GF-D8 (cell line): ENCODE results near the gene TNRC6A.
"Not testable (repeated sequence)": the region's sequence is repeated elsewhere in the genome, so short reads cannot be mapped to it uniquely, and the experiment has no call there.

Experiments
- DNase-seq: peaks from one replicate; lab custom pipeline; 2025; lab: John Stamatoyannopoulos, UW

Gene TNRC6A

GRCh38 chr16:24845726-24846547, 116.5 kb downstream of the TNRC6A start, which contains the start of gene SLC5A11:
Gene SLC5A11, plus strand, starts transcription at chr16:24845963. Its CDS starts 12,681 bp downstream, at chr16:24858644.
- no peak for DNase-seq

- DNase-seq, result no peak
Observed at GRCh38 chr16:24846548-24847357, 117.3 kb downstream of the TNRC6A start.

- no peak for DNase-seq
Observed at GRCh38 chr16:24847358-24847664, 117.9 kb downstream of the TNRC6A start.

- DNase-seq, result no peak
Observed at GRCh38 chr16:24848065-24848464, 118.6 kb downstream of the TNRC6A start.

- DNase-seq, result no peak
Observed at GRCh38 chr16:24849641-24850040, 120.2 kb downstream of the TNRC6A start.

- DNase-seq, result no peak
Observed at GRCh38 chr16:24850289-24850938, 121.0 kb downstream of the TNRC6A start.

GRCh38 chr16:24851700-24852099, 122.2 kb downstream of the TNRC6A start:
- DNase-seq, result no peak

- DNase-seq, result no peak
Observed at GRCh38 chr16:24852281-24852721, 122.8 kb downstream of the TNRC6A start.

- no peak for DNase-seq
Observed at GRCh38 chr16:24853169-24853824, 123.8 kb downstream of the TNRC6A start.

GRCh38 chr16:24853830-24854229, 124.4 kb downstream of the TNRC6A start:
- no peak for DNase-seq

- no peak for DNase-seq
Observed at GRCh38 chr16:24854607-24855171, 125.2 kb downstream of the TNRC6A start.

- no peak for DNase-seq
Observed at GRCh38 chr16:24855678-24856077, 126.2 kb downstream of the TNRC6A start.

GRCh38 chr16:24856871-24857270, 127.4 kb downstream of the TNRC6A start:
- not testable (repeated sequence) for DNase-seq

GRCh38 chr16:24858219-24859041, 129.0 kb downstream of the TNRC6A start:
- no peak for DNase-seq

GRCh38 chr16:24861461-24861860, 132.0 kb downstream of the TNRC6A start:
- DNase-seq, result no peak

- DNase-seq, result no peak
Observed at GRCh38 chr16:24863582-24864437, 134.4 kb downstream of the TNRC6A start.

GRCh38 chr16:24869033-24869432, 139.6 kb downstream of the TNRC6A start:
- DNase-seq, result no peak

- no peak for DNase-seq
Observed at GRCh38 chr16:24871891-24872290, 142.4 kb downstream of the TNRC6A start.

GRCh38 chr16:24873028-24873427, 143.6 kb downstream of the TNRC6A start:
- no peak for DNase-seq

- DNase-seq, result no peak
Observed at GRCh38 chr16:24875466-24875865, 146.0 kb downstream of the TNRC6A start.
